Measurements from ENCODE around the gene PTPRA. TPM values are rescaled to one million over a fixed set of nuclear protein-coding genes. Genes with fewer than 3 reads are reported as not detected.

Gene PTPRA
- total RNA-seq, 1 experiment from 2014 or later: 45.2 TPM

- no peak overlapping the region for H2AFZ ChIP-seq (ENCODE audit: low read length)
- no peak overlapping the region for H2AK5ac ChIP-seq (ENCODE audit: insufficient read length, low read length)
- H3K14ac ChIP-seq (ENCODE audit: insufficient read depth, low read length): no peak overlapping the region
- H4K91ac ChIP-seq (ENCODE audit: insufficient read length, low read depth, low read length): no peak overlapping the region
- H2BK5ac ChIP-seq (ENCODE audit: insufficient read length, low read length): no peak overlapping the region
- H3K4ac ChIP-seq (ENCODE audit: low read depth, low read length): no peak overlapping the region
- Mint-ChIP-seq H3K27ac (no peak overlapping the region), H3K36me3 (ENCODE audit: insufficient read depth in 1 of 3, low read depth in 3 of 3) (peaks cover 6 to 25% (median 13%) of the 10 kb centered on the region in 3 experiments), H3K9me3 (peaks cover 7 to 16% of the 10 kb centered on the region in 2 experiments; a peak in 4 of 5 replicates), H3K4me3 (no peak overlapping the region), H3K27me3 (ENCODE audit: low read depth) (no peaks in the 10 kb centered on the region), H3K4me1 (no peaks in the 10 kb centered on the region)
- no peaks in the 10 kb centered on the region for H3K23me2 ChIP-seq (ENCODE audit: insufficient read length, low read depth, low read length, poor library complexity, severe bottlenecking)
- H3K56ac ChIP-seq (ENCODE audit: insufficient read length, low read depth, low read length): no peak overlapping the region
- no peak overlapping the region for H3K27ac ChIP-seq (ENCODE audit: insufficient read length, low read depth, low read length)
- no peak overlapping the region for H3K23ac ChIP-seq (ENCODE audit: insufficient read length, low read depth, low read length)
- DNase-seq: no peak
- no peaks in the 10 kb centered on the region for H3K9me3 ChIP-seq (ENCODE audit: control insufficient read depth, low read depth, low read length)
- H2BK120ac ChIP-seq (ENCODE audit: low read depth, low read length, poor library complexity, severe bottlenecking): no peak overlapping the region
- no CpG with 5 or more reads among the region's 3 CpGs for WGBS (ENCODE audit: extremely low coverage, insufficient read length, low lambda C conversion rate)
- no peaks in the 10 kb centered on the region for H3K27me3 ChIP-seq (ENCODE audit: insufficient read depth, low read length)
- no peak overlapping the region for H3K9ac ChIP-seq (ENCODE audit: extremely low read depth, insufficient read length, low read length)
- H3T11ph ChIP-seq (ENCODE audit: low read length): no peak overlapping the region
- no peak overlapping the region for H4K5ac ChIP-seq (ENCODE audit: insufficient read length, low read depth, low read length)
- H3K79me1 ChIP-seq (ENCODE audit: insufficient read depth, low read depth, low read length, poor library complexity, severe bottlenecking): peaks cover 2% of the 10 kb centered on the region
- H4K20me1 ChIP-seq (ENCODE audit: control insufficient read depth, insufficient read depth, insufficient read length): no peaks in the 10 kb centered on the region
- H3K79me2 ChIP-seq (ENCODE audit: insufficient read depth, low read length): peaks cover 2% of the 10 kb centered on the region; the same call in 1 of the 2 replicates
- H3K18ac ChIP-seq (ENCODE audit: insufficient read length, low read depth, low read length): no peak overlapping the region
- TF ChIP-seq, protein P1, sequence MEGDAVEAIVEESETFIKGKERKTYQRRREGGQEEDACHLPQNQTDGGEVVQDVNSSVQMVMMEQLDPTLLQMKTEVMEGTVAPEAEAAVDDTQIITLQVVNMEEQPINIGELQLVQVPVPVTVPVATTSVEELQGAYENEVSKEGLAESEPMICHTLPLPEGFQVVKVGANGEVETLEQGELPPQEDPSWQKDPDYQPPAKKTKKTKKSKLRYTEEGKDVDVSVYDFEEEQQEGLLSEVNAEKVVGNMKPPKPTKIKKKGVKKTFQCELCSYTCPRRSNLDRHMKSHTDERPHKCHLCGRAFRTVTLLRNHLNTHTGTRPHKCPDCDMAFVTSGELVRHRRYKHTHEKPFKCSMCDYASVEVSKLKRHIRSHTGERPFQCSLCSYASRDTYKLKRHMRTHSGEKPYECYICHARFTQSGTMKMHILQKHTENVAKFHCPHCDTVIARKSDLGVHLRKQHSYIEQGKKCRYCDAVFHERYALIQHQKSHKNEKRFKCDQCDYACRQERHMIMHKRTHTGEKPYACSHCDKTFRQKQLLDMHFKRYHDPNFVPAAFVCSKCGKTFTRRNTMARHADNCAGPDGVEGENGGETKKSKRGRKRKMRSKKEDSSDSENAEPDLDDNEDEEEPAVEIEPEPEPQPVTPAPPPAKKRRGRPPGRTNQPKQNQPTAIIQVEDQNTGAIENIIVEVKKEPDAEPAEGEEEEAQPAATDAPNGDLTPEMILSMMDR (conservative IDR thresholded peaks at IDR 0.05): no peak
- no peak overlapping the region for H2BK20ac ChIP-seq (ENCODE audit: low read depth, low read length, poor library complexity, severe bottlenecking)
- no peak overlapping the region for H2BK15ac ChIP-seq (ENCODE audit: low read depth, low read length)
- H4K8ac ChIP-seq (replicated peaks; ENCODE audit: insufficient read length, low read depth, low read length): no peak overlapping the region
- H2BK12ac ChIP-seq (ENCODE audit: insufficient read length, low read depth, low read length): no peak overlapping the region
- H3K4me1 ChIP-seq (ENCODE audit: insufficient read depth, low read length): no peaks in the 10 kb centered on the region
- no peak overlapping the region for H3K4me2 ChIP-seq (ENCODE audit: insufficient read depth, insufficient read length, low read length)
These were observed 26.0 kb downstream of the PTPRA start for GRCh38 chr20:2899243-2899642.
